Liver (tissue), 9 donors: ENCODE data around the gene CLBA1. TPM values are rescaled to one million over a fixed set of nuclear protein-coding genes. Genes with fewer than 3 reads are reported as not detected.

Experiments
- DNase-seq: peaks from one replicate; pipeline ENCODE4 v3.0.0-alpha.2; 2017; ENCODE audit warnings: low spot score
- H3K27ac ChIP-seq, 2 donors: one replicate each; pipeline ENCODE4 v1.7.0; 2013; ENCODE audit warnings: inconsistent platforms in 2 of 2, low read length in 2 of 2, control low read depth in 1 of 2, low read depth in 1 of 2, mild to moderate bottlenecking in 1 of 2
- H3K27me3 ChIP-seq, 4 donors: one replicate each; pipeline versions ENCODE4 v1.6.1 to v1.7.0; 2013; ENCODE audit warnings: low read length in 3 of 4, inconsistent platforms in 1 of 4, mild to moderate bottlenecking in 1 of 4, moderate library complexity in 1 of 4; ENCODE audit not compliant: control insufficient read depth in 4 of 4, insufficient read depth in 4 of 4
- H3K36me3 ChIP-seq, 4 donors: one replicate each; pipeline versions ENCODE4 v1.6.1 to v1.7.0; 2013; ENCODE audit warnings: low read length in 3 of 4, mild to moderate bottlenecking in 3 of 4, low read depth in 1 of 4, moderate library complexity in 1 of 4; ENCODE audit not compliant: control insufficient read depth in 4 of 4, insufficient read depth in 3 of 4
- H3K4me1 ChIP-seq, 4 donors: one replicate each; pipeline versions ENCODE4 v1.6.1 to v1.7.0; 2013; ENCODE audit warnings: low read length in 3 of 4, mild to moderate bottlenecking in 3 of 4, moderate library complexity in 1 of 4; ENCODE audit not compliant: control insufficient read depth in 4 of 4, insufficient read depth in 4 of 4
- H3K4me3 ChIP-seq, 3 donors: one replicate each; pipeline versions ENCODE4 v1.6.1 to v1.7.0; 2013; ENCODE audit warnings: low read length in 3 of 3, control low read depth in 1 of 3, low read depth in 1 of 3, mild to moderate bottlenecking in 1 of 3
- H3K9ac ChIP-seq, 2 donors: one replicate each; pipeline ENCODE4 v1.7.0; 2013; ENCODE audit warnings: low read length in 2 of 2, mild to moderate bottlenecking in 2 of 2, moderate library complexity in 2 of 2, control low read depth in 1 of 2, low read depth in 1 of 2
- H3K9me3 ChIP-seq, 4 donors: one replicate each; pipeline versions ENCODE4 v1.6.1 to v1.7.0; 2013; ENCODE audit warnings: low read length in 3 of 4; ENCODE audit not compliant: control insufficient read depth in 4 of 4
- EGR1 ChIP-seq, 2 donors: IDR thresholded peaks; 2 replicates each; pipeline ENCODE4 v1.6.1; 2016 to 2018; ENCODE audit warnings: antibody characterized with exemption in 2 of 2, low read depth in 2 of 2
- FOXA2 ChIP-seq: IDR thresholded peaks from 2 replicates; pipeline ENCODE4 v1.6.1; 2016; ENCODE audit warnings: antibody characterized with exemption
- GABPA ChIP-seq, 2 donors: IDR thresholded peaks in 1 of 2; conservative IDR thresholded peaks in 1 of 2; 2 replicates each; pipeline ENCODE4 v1.6.1; 2016; ENCODE audit warnings: antibody characterized with exemption in 2 of 2, mild to moderate bottlenecking in 1 of 2, moderate library complexity in 1 of 2
- HNF4A ChIP-seq, 2 donors: conservative IDR thresholded peaks; 2 replicates each; pipeline ENCODE4 v1.6.1; 2016; ENCODE audit warnings: antibody characterized with exemption in 2 of 2, mild to moderate bottlenecking in 2 of 2
- HNF4G ChIP-seq: IDR thresholded peaks from 2 replicates; pipeline ENCODE4 v1.6.1; 2016; ENCODE audit warnings: antibody characterized with exemption
- JUND ChIP-seq, 2 donors: IDR thresholded peaks; 2 replicates each; pipeline ENCODE4 v1.6.1; 2016; ENCODE audit warnings: antibody characterized with exemption in 2 of 2
- NR2F2 ChIP-seq: IDR thresholded peaks from 2 replicates; pipeline ENCODE4 v1.6.1; 2016; ENCODE audit warnings: antibody characterized with exemption
- RAD21 ChIP-seq, 2 donors: IDR thresholded peaks; 2 replicates each; pipeline ENCODE4 v1.6.1; 2016; ENCODE audit warnings: antibody characterized with exemption in 2 of 2, mild to moderate bottlenecking in 2 of 2
- SP1 ChIP-seq: IDR thresholded peaks from 2 replicates; pipeline ENCODE4 v1.6.1; 2018; ENCODE audit warnings: antibody characterized with exemption, mild to moderate bottlenecking
- TAF1 ChIP-seq: conservative IDR thresholded peaks from 2 replicates; pipeline ENCODE4 v1.6.1; 2016; ENCODE audit warnings: antibody characterized with exemption, mild to moderate bottlenecking
- YY1 ChIP-seq: IDR thresholded peaks from 2 replicates; pipeline ENCODE4 v1.6.1; 2016; ENCODE audit warnings: antibody characterized with exemption, mild to moderate bottlenecking
- WGBS: extraction: QIAGEN DNeasy Blood & Tissue Kit; methylation state at CpG from one replicate; pipeline ENCODE4 v1.1.7; 2013; 5-methylcytosine and 5-hydroxymethylcytosine counted together
- polyA plus RNA-seq, 2 donors: library from polyadenylated mRNA; stranded (reverse) in 1 of 2; unstranded in 1 of 2; fragments of 200-250 nt in 1 of 2; fragments of >200 nt in 1 of 2; fragmentation: Nextera tagmentation in 1 of 2; extraction: Ambion mirVana in 1 of 2; gene quantifications; one replicate each; pipeline versions ENCODE4 v1.2.1 to v1.2.3, GENCODE V29; 2013 to 2015
- total RNA-seq, 2 donors: library from RNA; depleted of rRNA; stranded (reverse); fragments of >200 nt; gene quantifications; one replicate each; pipeline ENCODE4 v1.2.3, GENCODE V29; 2014
- TF ChIP-seq, protein P1 (sequence below): IDR thresholded peaks from 2 replicates; pipeline ENCODE4 v1.6.1; 2016; ENCODE audit warnings: antibody characterized with exemption, mild to moderate bottlenecking
- TF ChIP-seq, protein P2 (sequence below): IDR thresholded peaks from 2 replicates; pipeline ENCODE4 v1.6.1; 2016; ENCODE audit warnings: antibody characterized with exemption
- TF ChIP-seq, protein P3 (sequence below): fragments of 150-350 bp; IDR thresholded peaks from 2 replicates; pipeline ENCODE4 v1.5.1; 2017; ENCODE audit warnings: improper control_type of control experiment, low read depth, low read length; ENCODE audit not compliant: missing input control
- TF ChIP-seq, protein P4 (sequence below): IDR thresholded peaks from 2 replicates; pipeline ENCODE4 v1.6.1; 2016; ENCODE audit warnings: antibody characterized with exemption
- donor health status: healthy.
- donor health status: healthy.
- donor health status: healthy.
- donor health status: healthy.
- donor health status: healthy.

The CLBA1 gene
- total and polyA plus RNA-seq, 4 donors = 0.98 to 3.9 (median 2.3) TPM

DNA sequence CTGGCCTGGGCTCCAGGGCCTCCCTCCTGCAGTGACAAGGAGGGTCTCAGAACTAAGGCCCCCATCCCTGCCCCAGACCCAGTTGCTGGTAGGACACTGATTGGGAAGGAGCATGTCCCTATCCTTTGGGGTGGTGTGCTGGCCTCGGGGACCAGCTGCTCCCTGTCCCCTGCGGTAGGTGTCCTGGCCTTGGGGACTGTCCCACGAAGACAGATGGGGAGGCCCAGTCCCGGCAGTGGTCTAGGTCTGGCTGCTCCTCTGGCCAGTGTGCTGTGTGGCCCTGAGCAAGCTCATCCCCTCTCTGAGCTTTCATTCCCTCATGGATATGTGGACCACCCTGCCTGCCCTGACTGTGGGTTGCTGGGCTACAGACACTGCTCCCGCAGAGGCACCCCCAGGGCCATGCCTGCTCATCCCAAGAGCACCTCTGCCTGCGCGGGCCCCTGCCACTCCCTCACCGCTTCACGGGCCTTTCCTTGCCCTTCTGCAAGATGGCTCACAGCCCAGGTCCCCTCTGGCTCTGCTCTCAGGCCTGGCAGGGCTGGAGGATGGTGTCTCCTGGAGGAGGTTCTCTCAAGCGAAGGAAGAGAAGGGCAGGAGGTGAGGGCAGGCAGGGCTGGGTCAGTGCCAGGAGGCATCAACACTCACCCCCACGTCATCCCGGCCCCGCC, 19.9 kb upstream of the CLBA1 start:
- 83% methylated on average over 13 of the region's 13 CpGs for WGBS
- H3K36me3 ChIP-seq = no peaks in the 10 kb centered on the region
- DNase-seq = no peak
- H3K9me3 ChIP-seq = no peaks in the 10 kb centered on the region
- H3K4me1 ChIP-seq = peaks cover 0 to 4% (median under 1%) of the 10 kb centered on the region in 4 donors
- peaks cover 0 to 3% (median under 1%) of the 10 kb centered on the region in 4 donors for H3K27me3 ChIP-seq
- H3K9ac ChIP-seq = no peak overlapping the region
- TF ChIP-seq, protein P1, sequence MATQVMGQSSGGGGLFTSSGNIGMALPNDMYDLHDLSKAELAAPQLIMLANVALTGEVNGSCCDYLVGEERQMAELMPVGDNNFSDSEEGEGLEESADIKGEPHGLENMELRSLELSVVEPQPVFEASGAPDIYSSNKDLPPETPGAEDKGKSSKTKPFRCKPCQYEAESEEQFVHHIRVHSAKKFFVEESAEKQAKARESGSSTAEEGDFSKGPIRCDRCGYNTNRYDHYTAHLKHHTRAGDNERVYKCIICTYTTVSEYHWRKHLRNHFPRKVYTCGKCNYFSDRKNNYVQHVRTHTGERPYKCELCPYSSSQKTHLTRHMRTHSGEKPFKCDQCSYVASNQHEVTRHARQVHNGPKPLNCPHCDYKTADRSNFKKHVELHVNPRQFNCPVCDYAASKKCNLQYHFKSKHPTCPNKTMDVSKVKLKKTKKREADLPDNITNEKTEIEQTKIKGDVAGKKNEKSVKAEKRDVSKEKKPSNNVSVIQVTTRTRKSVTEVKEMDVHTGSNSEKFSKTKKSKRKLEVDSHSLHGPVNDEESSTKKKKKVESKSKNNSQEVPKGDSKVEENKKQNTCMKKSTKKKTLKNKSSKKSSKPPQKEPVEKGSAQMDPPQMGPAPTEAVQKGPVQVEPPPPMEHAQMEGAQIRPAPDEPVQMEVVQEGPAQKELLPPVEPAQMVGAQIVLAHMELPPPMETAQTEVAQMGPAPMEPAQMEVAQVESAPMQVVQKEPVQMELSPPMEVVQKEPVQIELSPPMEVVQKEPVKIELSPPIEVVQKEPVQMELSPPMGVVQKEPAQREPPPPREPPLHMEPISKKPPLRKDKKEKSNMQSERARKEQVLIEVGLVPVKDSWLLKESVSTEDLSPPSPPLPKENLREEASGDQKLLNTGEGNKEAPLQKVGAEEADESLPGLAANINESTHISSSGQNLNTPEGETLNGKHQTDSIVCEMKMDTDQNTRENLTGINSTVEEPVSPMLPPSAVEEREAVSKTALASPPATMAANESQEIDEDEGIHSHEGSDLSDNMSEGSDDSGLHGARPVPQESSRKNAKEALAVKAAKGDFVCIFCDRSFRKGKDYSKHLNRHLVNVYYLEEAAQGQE = no peak
- TF ChIP-seq HNF4A (conservative IDR thresholded peaks at IDR 0.05) (no peak), YY1 (no peak), RAD21 (IDR thresholded peaks at IDR 0.05) (no peak), SP1 (no peak), GABPA (IDR thresholded peaks at IDR 0.05 in 1 of 2, conservative IDR thresholded peaks at IDR 0.05 in 1 of 2) (no peak), NR2F2 (no peak), HNF4G (no peak), FOXA2 (no peak)
- TF ChIP-seq, protein P2, sequence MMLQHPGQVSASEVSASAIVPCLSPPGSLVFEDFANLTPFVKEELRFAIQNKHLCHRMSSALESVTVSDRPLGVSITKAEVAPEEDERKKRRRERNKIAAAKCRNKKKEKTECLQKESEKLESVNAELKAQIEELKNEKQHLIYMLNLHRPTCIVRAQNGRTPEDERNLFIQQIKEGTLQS = no peak
- TF ChIP-seq, protein P3, sequence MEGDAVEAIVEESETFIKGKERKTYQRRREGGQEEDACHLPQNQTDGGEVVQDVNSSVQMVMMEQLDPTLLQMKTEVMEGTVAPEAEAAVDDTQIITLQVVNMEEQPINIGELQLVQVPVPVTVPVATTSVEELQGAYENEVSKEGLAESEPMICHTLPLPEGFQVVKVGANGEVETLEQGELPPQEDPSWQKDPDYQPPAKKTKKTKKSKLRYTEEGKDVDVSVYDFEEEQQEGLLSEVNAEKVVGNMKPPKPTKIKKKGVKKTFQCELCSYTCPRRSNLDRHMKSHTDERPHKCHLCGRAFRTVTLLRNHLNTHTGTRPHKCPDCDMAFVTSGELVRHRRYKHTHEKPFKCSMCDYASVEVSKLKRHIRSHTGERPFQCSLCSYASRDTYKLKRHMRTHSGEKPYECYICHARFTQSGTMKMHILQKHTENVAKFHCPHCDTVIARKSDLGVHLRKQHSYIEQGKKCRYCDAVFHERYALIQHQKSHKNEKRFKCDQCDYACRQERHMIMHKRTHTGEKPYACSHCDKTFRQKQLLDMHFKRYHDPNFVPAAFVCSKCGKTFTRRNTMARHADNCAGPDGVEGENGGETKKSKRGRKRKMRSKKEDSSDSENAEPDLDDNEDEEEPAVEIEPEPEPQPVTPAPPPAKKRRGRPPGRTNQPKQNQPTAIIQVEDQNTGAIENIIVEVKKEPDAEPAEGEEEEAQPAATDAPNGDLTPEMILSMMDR = no peak
- H3K4me3 ChIP-seq = no peak overlapping the region
- H3K27ac ChIP-seq = no peak overlapping the region

DNA sequence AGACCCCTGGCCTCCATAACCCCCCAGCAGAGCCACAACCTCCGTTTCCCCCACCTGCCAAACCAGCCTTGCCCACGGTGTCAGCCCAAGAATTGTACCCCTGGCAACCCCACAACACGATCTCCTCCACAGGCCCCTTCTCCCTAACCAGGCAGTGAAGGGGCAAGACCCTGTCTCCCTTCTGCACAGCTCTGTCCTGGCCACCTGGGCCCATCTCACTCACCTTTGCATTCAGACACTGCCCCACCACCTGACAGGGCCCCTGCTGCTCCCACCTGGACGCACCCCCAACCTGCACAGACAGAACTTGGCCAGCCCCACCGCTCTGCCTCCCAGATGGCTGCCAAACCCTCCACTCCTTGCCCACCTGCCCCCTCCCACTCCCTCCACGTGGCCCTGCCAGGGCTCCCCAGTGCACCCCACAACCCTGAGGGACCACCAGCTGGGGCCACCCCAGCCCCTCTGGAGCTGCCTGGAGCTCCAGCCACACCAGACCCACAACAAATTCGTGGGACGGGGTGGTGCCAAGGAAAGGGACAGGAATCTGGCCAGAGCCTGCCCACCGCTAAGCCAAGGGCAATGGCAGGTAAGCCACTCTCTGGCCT, 19.2 kb upstream of the CLBA1 start:
- Histone ChIP-seq H3K27me3 (peaks cover 0 to 3% (median under 1%) of the 10 kb centered on the region in 4 donors), H3K36me3 (no peaks in the 10 kb centered on the region), H3K9me3 (no peaks in the 10 kb centered on the region), H3K9ac (no peak overlapping the region), H3K4me3 (no peak overlapping the region), H3K27ac (no peak overlapping the region), H3K4me1 (peaks cover 0 to 4% (median under 1%) of the 10 kb centered on the region in 4 donors)
- DNase-seq = no peak
- WGBS = 73% methylated on average over 9 of the region's 9 CpGs
- no peak for TF ChIP-seq SP1
- TF ChIP-seq JUND (IDR thresholded peaks at IDR 0.05) = no peak
- TF ChIP-seq, protein P3 = no peak
- no peak for TF ChIP-seq HNF4G
- TF ChIP-seq, protein P4, sequence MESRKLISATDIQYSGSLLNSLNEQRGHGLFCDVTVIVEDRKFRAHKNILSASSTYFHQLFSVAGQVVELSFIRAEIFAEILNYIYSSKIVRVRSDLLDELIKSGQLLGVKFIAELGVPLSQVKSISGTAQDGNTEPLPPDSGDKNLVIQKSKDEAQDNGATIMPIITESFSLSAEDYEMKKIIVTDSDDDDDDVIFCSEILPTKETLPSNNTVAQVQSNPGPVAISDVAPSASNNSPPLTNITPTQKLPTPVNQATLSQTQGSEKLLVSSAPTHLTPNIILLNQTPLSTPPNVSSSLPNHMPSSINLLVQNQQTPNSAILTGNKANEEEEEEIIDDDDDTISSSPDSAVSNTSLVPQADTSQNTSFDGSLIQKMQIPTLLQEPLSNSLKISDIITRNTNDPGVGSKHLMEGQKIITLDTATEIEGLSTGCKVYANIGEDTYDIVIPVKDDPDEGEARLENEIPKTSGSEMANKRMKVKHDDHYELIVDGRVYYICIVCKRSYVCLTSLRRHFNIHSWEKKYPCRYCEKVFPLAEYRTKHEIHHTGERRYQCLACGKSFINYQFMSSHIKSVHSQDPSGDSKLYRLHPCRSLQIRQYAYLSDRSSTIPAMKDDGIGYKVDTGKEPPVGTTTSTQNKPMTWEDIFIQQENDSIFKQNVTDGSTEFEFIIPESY = no peak
- TF ChIP-seq TAF1 = no peak
- no peak for TF ChIP-seq GABPA (IDR thresholded peaks at IDR 0.05 in 1 of 2, conservative IDR thresholded peaks at IDR 0.05 in 1 of 2)
- TF ChIP-seq HNF4A (conservative IDR thresholded peaks at IDR 0.05) = no peak
- TF ChIP-seq RAD21 (IDR thresholded peaks at IDR 0.05) = no peak
- no peak for TF ChIP-seq EGR1 (IDR thresholded peaks at IDR 0.05; ENCODE audit: low read depth in 2 of 2)
